GM23338 (cell line): ENCODE measurements around the gene DAB1. TPM values are rescaled to one million over a fixed set of nuclear protein-coding genes. Genes with fewer than 3 reads are reported as not detected.

Source experiments
- ATAC-seq: fragments of 200-7000 bp; cut with Tn5 transposase; 3 replicates; pipeline ENCODE4 v1.9.1; 2020
- DNase-seq: peaks from one replicate; pipeline ENCODE4 v3.0.0-alpha.2; 2015; ENCODE audit warnings: low spot score
- H2AFZ ChIP-seq: fragments of 200-600 bp; sonication (generic); 2 replicates; pipeline ENCODE4 v1.8.0; 2016; ENCODE audit warnings: antibody characterized with exemption, mild to moderate bottlenecking, moderate library complexity
- H3F3A ChIP-seq: fragments of 200-600 bp; sonication (generic); replicated peaks from 2 replicates; pipeline ENCODE4 v1.8.0; 2017; ENCODE audit warnings: antibody characterized with exemption, mixed run types, low read depth
- H3K27ac ChIP-seq: fragments of 200-600 bp; sonication (generic); 2 replicates; pipeline ENCODE4 v1.6.1; 2016; ENCODE audit warnings: low read depth
- H3K27me3 ChIP-seq: fragments of 200-600 bp; sonication (generic); 2 replicates; pipeline ENCODE4 v1.8.0; 2016; ENCODE audit warnings: mild to moderate bottlenecking, mixed run types, moderate library complexity; ENCODE audit not compliant: insufficient read depth
- H3K36me3 ChIP-seq: fragments of 200-600 bp; sonication (generic); 2 replicates; pipeline ENCODE4 v1.8.0; 2016; ENCODE audit warnings: mild to moderate bottlenecking; ENCODE audit not compliant: insufficient read depth
- H3K4me1 ChIP-seq: fragments of 200-600 bp; sonication (generic); 2 replicates; pipeline ENCODE4 v1.8.0; 2016; ENCODE audit warnings: mild to moderate bottlenecking, moderate library complexity; ENCODE audit not compliant: insufficient read depth
- H3K4me2 ChIP-seq: fragments of 200-600 bp; sonication (generic); 2 replicates; pipeline ENCODE4 v1.7.1; 2017; ENCODE audit warnings: mixed run types
- H3K4me3 ChIP-seq: fragments of 200-600 bp; sonication (generic); 2 replicates; pipeline ENCODE4 v1.6.1; 2016; ENCODE audit warnings: mixed run types
- H3K79me2 ChIP-seq: fragments of 200-600 bp; sonication (generic); replicated peaks from 2 replicates; pipeline ENCODE4 v1.8.0; 2017; ENCODE audit warnings: mild to moderate bottlenecking; ENCODE audit not compliant: insufficient read depth
- H3K9me2 ChIP-seq: fragments of 200-600 bp; sonication (generic); 2 replicates; pipeline ENCODE4 v1.8.0; 2017; ENCODE audit not compliant: insufficient read depth
- H4K20me1 ChIP-seq: fragments of 200-600 bp; sonication (generic); replicated peaks from 2 replicates; pipeline ENCODE4 v1.8.0; 2017; ENCODE audit warnings: mild to moderate bottlenecking; ENCODE audit not compliant: insufficient read depth
- H3K27ac Mint-ChIP-seq: 2 replicates; pipeline ENCODE4 v1.8.0; 2020; ENCODE audit warnings: inconsistent platforms, mild to moderate bottlenecking, moderate library complexity, mixed read lengths
- H3K27me3 Mint-ChIP-seq: 3 replicates; pipeline ENCODE4 v1.8.0; 2022; ENCODE audit warnings: low read depth, mild to moderate bottlenecking, moderate library complexity, mixed read lengths, inconsistent platforms; ENCODE audit not compliant: insufficient read depth, poor library complexity
- H3K36me3 Mint-ChIP-seq: 3 replicates; pipeline ENCODE4 v1.8.0; 2021; ENCODE audit warnings: low read depth, mild to moderate bottlenecking, inconsistent platforms, moderate library complexity, mixed read lengths
- H3K4me1 Mint-ChIP-seq: 3 replicates; pipeline ENCODE4 v1.8.0; 2020; ENCODE audit warnings: mild to moderate bottlenecking, inconsistent platforms, mixed read lengths
- H3K4me3 Mint-ChIP-seq: 3 replicates; pipeline ENCODE4 v1.8.0; 2021; ENCODE audit warnings: moderate library complexity, mild to moderate bottlenecking, inconsistent platforms, mixed read lengths
- H3K9me3 Mint-ChIP-seq: 3 replicates; pipeline ENCODE4 v1.8.0; 2020; ENCODE audit warnings: moderate library complexity, mild to moderate bottlenecking, inconsistent platforms, mixed read lengths
- CREB1 ChIP-seq: fragments of 250-450 bp; sonication (Bioruptor Pico); IDR thresholded peaks from 2 replicates; pipeline ENCODE4 v1.5.0; 2020; ENCODE audit warnings: low read depth, mild to moderate bottlenecking, moderate library complexity
- EZH2 ChIP-seq: fragments of 200-600 bp; sonication (generic); IDR thresholded peaks from one replicate; pipeline ENCODE4 v1.8.0; 2017; ENCODE audit warnings: antibody characterized with exemption, mild to moderate bottlenecking, low read depth; ENCODE audit not compliant: unreplicated experiment
- EZH2phosphoT487 ChIP-seq: fragments of 200-600 bp; sonication (generic); IDR thresholded peaks from one replicate; pipeline ENCODE4 v1.8.1; 2018; ENCODE audit warnings: antibody characterized with exemption; ENCODE audit not compliant: unreplicated experiment
- POLR2AphosphoS5 ChIP-seq: IDR thresholded peaks from 2 replicates; pipeline ENCODE4 v1.6.1; 2016; ENCODE audit warnings: antibody characterized with exemption, low read depth
- ZNF331 ChIP-seq: fragments of 250-450 bp; sonication (Bioruptor Pico); IDR thresholded peaks from 2 replicates; pipeline ENCODE4 v1.5.0; 2020; ENCODE audit warnings: low read depth, mild to moderate bottlenecking, moderate library complexity
- polyA plus RNA-seq: library from polyadenylated mRNA; unstranded; fragments of >200 nt; fragmentation: Nextera tagmentation; extraction: Ambion mirVana; gene quantifications from 2 replicates; pipeline ENCODE4 v1.2.1, GENCODE V29; 2016
- total RNA-seq: library from RNA; depleted of rRNA; stranded (reverse); fragments of >200 nt; shearing (Covaris generic); gene quantifications from 2 replicates; pipeline ENCODE4 v1.2.3, GENCODE V29; 2014
- TF ChIP-seq, protein P1 (sequence below): IDR thresholded peaks from 2 replicates; pipeline ENCODE4 v1.6.1; 2016; ENCODE audit warnings: antibody characterized with exemption
- TF ChIP-seq, protein P2 (sequence below): IDR thresholded peaks from one replicate; pipeline ENCODE4 v1.6.1; 2018; ENCODE audit warnings: antibody characterized with exemption; ENCODE audit not compliant: unreplicated experiment
- TF ChIP-seq, protein P3 (sequence below), 2 experiments: fragments of 200-600 bp in 1 of 2; sonication (generic) in 1 of 2; conservative IDR thresholded peaks; 2 replicates each; pipeline versions ENCODE4 v1.5.1 to v1.6.1; 2016 to 2017; ENCODE audit warnings: antibody characterized with exemption in 2 of 2, low read depth in 2 of 2, mild to moderate bottlenecking in 2 of 2, moderate library complexity in 1 of 2

Gene DAB1
- total and polyA plus RNA-seq, 2 experiments from 2014 or later: 12.8 to 14.5 TPM

DNA sequence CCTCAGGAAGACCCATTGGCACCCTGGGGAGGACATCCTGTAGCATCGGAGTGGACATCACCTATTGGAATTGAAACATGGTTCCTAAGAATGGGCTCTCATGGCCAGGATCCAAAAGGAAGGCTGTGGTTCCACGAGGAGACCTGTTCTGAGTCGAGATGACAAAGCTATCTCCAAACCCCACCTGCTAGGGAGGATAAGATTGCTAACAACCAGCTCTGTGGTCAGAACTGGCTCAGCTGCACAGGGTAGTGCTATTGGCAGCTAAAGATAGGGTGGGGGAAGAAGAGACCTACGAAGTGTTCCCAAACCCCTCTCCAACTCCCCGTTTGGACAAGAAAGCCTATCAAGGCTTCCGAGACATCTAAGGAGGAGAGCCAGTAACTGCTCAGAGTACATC lies 440.4 kb downstream of the DAB1 start:
- H3K9me3 Mint-ChIP-seq: no peaks in the 10 kb centered on the region; the same call in 2 of the 3 replicates

More for the DNA sequence above, 440.4 kb downstream of the DAB1 start:
- H3K4me1 Mint-ChIP-seq: no peaks in the 10 kb centered on the region; the same call in 2 of the 3 replicates
- Histone ChIP-seq H3K4me2 (no peak overlapping the region), H3K27me3 (no peaks in the 10 kb centered on the region), H3K27ac (no peak overlapping the region), H2AFZ (no peak overlapping the region), H4K20me1 (no peaks in the 10 kb centered on the region), H3K4me1 (no peaks in the 10 kb centered on the region), H3K79me2 (no peaks in the 10 kb centered on the region), H3K36me3 (no peaks in the 10 kb centered on the region), H3K4me3 (no peak overlapping the region), H3K9me2 (peaks cover 11% of the 10 kb centered on the region; the same call in 1 of the 2 replicates), H3F3A (no peaks in the 10 kb centered on the region)
- H3K27me3 Mint-ChIP-seq: peaks cover 1% of the 10 kb centered on the region
- no peak overlapping the region for H3K27ac Mint-ChIP-seq
- no peak for TF ChIP-seq POLR2AphosphoS5
- TF ChIP-seq, protein P1, sequence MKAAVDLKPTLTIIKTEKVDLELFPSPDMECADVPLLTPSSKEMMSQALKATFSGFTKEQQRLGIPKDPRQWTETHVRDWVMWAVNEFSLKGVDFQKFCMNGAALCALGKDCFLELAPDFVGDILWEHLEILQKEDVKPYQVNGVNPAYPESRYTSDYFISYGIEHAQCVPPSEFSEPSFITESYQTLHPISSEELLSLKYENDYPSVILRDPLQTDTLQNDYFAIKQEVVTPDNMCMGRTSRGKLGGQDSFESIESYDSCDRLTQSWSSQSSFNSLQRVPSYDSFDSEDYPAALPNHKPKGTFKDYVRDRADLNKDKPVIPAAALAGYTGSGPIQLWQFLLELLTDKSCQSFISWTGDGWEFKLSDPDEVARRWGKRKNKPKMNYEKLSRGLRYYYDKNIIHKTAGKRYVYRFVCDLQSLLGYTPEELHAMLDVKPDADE: no peak
- no peak for TF ChIP-seq CREB1 (CRISPR knock-in tag)
- TF ChIP-seq, protein P2, sequence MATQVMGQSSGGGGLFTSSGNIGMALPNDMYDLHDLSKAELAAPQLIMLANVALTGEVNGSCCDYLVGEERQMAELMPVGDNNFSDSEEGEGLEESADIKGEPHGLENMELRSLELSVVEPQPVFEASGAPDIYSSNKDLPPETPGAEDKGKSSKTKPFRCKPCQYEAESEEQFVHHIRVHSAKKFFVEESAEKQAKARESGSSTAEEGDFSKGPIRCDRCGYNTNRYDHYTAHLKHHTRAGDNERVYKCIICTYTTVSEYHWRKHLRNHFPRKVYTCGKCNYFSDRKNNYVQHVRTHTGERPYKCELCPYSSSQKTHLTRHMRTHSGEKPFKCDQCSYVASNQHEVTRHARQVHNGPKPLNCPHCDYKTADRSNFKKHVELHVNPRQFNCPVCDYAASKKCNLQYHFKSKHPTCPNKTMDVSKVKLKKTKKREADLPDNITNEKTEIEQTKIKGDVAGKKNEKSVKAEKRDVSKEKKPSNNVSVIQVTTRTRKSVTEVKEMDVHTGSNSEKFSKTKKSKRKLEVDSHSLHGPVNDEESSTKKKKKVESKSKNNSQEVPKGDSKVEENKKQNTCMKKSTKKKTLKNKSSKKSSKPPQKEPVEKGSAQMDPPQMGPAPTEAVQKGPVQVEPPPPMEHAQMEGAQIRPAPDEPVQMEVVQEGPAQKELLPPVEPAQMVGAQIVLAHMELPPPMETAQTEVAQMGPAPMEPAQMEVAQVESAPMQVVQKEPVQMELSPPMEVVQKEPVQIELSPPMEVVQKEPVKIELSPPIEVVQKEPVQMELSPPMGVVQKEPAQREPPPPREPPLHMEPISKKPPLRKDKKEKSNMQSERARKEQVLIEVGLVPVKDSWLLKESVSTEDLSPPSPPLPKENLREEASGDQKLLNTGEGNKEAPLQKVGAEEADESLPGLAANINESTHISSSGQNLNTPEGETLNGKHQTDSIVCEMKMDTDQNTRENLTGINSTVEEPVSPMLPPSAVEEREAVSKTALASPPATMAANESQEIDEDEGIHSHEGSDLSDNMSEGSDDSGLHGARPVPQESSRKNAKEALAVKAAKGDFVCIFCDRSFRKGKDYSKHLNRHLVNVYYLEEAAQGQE: no peak
- TF ChIP-seq ZNF331 (CRISPR knock-in tag): no peak
- TF ChIP-seq EZH2: no peak
- TF ChIP-seq EZH2phosphoT487: no peak
- TF ChIP-seq, protein P3, sequence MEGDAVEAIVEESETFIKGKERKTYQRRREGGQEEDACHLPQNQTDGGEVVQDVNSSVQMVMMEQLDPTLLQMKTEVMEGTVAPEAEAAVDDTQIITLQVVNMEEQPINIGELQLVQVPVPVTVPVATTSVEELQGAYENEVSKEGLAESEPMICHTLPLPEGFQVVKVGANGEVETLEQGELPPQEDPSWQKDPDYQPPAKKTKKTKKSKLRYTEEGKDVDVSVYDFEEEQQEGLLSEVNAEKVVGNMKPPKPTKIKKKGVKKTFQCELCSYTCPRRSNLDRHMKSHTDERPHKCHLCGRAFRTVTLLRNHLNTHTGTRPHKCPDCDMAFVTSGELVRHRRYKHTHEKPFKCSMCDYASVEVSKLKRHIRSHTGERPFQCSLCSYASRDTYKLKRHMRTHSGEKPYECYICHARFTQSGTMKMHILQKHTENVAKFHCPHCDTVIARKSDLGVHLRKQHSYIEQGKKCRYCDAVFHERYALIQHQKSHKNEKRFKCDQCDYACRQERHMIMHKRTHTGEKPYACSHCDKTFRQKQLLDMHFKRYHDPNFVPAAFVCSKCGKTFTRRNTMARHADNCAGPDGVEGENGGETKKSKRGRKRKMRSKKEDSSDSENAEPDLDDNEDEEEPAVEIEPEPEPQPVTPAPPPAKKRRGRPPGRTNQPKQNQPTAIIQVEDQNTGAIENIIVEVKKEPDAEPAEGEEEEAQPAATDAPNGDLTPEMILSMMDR (conservative IDR thresholded peaks at IDR 0.05; ENCODE audit: low read depth in 2 of 2): no peak
- ATAC-seq (no peak), DNase-seq (no peak)
- H3K36me3 Mint-ChIP-seq: no peaks in the 10 kb centered on the region
- H3K4me3 Mint-ChIP-seq: no peak overlapping the region
